ENCODE results near the gene CBR1.
A peak's percentile ranks its signal among the peaks of the same experiment; 100 is the strongest.

Gene CBR1

GRCh38 chr21:36069713-36070583 is at the start of gene CBR1:
CBR1 (plus strand) TSS chr21:36070024; CDS start chr21:36070116, 92 bp downstream.
- DNase-seq (ENCODE audit: low read depth in 1 of 2, low spot score in 1 of 2), result peak; percentile 76 to 88

DNA sequence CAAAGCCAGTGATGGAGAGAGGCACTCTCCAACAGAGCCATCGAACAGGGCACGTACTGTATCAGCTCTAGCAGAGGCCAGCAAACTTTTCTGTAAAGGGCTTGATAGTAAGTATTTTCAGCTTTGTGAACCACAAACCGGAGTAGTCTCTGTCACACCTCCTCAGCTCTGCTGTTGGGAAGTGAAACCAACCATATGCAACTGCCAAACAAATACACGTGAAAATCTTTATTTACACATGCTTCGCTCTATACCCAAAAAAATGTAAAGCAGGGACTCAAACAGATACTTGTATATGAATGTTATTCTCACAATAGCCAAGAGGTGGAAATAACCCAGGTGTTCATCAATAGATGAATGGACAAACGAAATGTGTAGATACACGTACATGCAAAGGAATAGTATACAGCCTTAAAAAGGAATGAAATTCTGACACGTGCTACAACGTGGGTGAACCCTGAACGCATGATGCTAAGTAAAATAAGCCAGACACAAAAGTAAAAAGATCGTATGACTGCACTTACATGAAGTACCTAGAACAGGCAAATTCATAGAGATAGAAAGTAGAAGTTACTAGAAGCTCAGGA is 48.5 kb upstream of the CBR1 start:
- no peak for DNase-seq (ENCODE audit: low read depth in 1 of 2, low spot score in 1 of 2)

DNA sequence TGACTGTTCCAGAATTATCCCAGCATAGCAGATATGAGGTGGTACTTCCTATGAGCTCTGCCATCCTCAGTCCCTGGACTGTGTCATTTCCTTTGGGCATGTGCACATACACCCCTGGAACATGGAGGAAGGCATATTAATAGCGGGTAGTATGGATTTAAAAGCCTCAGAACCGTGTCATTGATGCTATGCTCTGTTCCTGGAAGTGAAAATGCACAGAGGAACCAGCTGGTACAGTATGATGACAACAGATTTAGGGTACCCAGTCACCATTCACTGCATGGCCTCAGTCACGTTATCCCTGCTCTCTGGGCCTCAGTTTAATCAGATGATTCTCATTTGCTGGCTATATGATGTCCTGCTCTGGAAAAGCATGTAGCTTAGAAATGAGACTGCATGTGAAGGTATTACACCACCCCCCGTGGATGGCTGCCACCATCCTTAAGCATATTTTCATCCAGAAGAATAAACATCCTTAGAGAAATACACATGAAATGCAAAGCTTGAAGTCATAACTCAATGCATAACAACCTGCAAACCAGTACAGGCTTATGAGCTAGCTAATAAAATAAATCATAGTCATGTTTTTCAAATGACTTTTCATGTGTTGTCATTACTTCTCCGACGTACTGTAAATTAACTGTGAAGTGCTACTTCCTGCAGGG is 47.3 kb upstream of the CBR1 start:
- no peak for DNase-seq (ENCODE audit: low read depth in 1 of 2, low spot score in 1 of 2)

GRCh38 chr21:36023092-36023480 is 46.7 kb upstream of the CBR1 start:
- no peak for DNase-seq (ENCODE audit: low read depth in 1 of 2, low spot score in 1 of 2)

GRCh38 chr21:36024782-36025181 is 45.0 kb upstream of the CBR1 start:
- no peak for DNase-seq (ENCODE audit: low read depth in 1 of 2, low spot score in 1 of 2)

- no peak for DNase-seq (ENCODE audit: low read depth in 1 of 2, low spot score in 1 of 2)
Measured at GRCh38 chr21:36027347-36027746, 42.5 kb upstream of the CBR1 start.

DNA sequence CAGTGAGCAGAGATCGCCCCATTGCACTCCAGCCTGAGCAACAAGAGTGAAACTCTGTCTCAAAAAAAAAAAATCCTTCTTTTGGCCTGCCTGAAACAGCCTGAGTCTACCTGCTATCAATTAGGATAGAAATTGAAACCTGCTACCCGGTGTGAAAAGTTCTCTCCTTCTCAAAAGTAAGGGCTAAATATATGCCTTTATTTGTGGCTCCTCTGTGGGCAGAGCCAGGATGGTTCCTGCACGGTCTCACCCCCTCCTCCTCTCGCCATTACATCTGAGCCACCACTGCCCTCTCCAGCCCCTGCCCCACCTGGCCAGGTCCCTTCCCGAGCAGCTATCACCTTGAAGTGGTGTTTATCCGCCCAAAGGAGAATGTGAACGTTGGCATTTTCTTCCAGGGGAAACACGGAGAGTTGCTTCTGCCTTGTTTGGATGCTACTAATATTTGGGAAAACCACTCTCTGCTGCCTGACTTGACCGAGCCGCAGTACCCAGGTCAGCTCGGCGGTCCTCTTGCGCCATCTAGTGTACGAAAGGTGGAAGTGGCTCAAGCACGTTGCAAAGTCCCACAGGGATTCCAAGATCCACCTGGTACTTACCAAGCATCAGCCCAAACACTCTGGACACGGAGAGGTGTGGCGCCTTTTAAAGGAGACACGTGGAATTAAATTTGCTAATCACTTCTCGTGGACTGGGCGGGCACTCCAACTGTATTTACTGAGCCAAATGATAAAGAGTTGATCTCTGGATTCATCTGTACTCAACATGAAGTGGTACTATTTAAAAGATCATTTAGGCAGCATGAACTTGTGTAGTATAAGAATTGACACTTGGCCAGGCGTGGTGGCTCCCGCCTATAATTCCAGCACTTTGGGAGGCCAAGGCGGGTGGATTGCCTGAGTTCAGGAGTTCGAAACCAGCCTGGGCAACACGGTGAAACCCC is 41.4 kb upstream of the CBR1 start:
- peak; percentile 55 to 63 for DNase-seq (ENCODE audit: low read depth in 1 of 2, low spot score in 1 of 2)

- DNase-seq (ENCODE audit: low read depth in 1 of 2, low spot score in 1 of 2), result no peak
Measured at GRCh38 chr21:36029309-36029708, 40.5 kb upstream of the CBR1 start.

DNA sequence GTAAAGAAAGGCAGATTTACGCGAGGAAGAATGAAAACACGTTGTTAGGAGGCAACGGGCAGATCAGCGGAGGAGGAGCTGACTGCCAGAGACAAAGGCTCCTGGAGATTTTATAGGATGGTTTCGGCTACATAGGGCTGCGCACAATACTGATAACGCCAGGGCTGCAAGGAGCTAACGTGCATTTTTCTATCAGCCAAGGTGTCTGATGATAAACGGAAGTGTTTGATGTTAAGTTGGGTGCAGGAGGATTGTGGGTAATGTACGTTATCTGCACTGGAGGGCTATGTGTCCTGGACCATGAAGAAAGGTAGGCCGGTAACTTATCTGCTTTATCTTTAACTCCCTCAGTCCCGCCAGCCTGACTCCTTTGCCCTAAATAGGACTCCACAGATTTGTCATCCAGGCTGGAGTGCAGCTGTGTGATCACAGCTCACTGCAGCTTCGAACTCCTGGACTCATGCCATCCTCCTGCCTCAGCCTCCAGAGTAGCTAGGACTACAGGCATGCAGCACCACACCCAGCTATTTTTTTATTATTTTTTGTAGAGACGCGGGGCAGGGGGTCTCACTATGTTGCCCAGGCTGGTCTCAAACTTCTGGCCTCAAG is 39.1 kb upstream of the CBR1 start:
- no peak for DNase-seq (ENCODE audit: low read depth in 1 of 2, low spot score in 1 of 2)

GRCh38 chr21:36032647-36033406 is 37.0 kb upstream of the CBR1 start:
- DNase-seq (ENCODE audit: low read depth in 1 of 2, low spot score in 1 of 2), result no peak

GRCh38 chr21:36034211-36034913 is 35.5 kb upstream of the CBR1 start:
- no peak for DNase-seq (ENCODE audit: low read depth in 1 of 2, low spot score in 1 of 2)

GRCh38 chr21:36035381-36035791 is 34.4 kb upstream of the CBR1 start:
- DNase-seq (ENCODE audit: low read depth in 1 of 2, low spot score in 1 of 2), result no peak

DNA sequence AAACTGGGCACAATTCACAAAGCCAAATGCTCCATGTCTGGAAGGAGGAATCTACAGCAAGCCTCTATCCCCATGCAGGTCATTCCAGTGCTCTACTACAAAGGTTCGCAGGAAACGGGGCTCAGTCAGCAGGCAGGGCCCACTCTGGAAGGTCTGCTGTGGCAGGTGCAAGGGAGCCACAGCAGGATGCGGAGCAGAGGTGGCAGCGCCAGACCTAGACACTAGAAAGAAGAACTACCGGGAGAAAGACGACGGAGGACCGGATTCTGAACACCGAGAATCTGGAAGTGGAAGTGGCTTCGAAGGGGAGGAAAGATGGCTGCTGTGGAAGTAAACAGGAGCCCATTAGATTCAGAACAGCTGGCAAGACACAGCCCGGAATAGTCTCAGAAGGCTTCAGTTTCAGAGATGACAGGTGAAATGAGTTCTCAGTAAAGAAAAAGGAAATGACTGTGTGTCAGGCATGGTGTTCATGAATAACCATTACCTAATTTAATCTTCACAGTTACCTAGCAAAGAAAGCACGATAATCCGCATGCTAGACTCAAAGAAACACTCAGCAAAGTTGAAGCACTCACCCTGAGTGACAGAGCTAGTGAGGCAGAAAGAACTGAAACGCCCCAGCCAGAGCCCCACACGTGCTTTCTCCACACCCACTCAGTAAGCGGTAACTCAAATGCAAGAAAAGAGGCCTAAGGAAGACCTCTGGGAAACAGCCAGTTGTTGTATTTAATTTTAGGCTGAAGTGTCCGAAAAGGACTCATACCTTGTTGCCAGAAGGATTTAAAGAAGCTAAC is 30.9 kb upstream of the CBR1 start:
- no peak for DNase-seq (ENCODE audit: low read depth in 1 of 2, low spot score in 1 of 2)

- DNase-seq (ENCODE audit: low read depth in 1 of 2, low spot score in 1 of 2), result no peak
Measured at GRCh38 chr21:36039861-36040260, 30.0 kb upstream of the CBR1 start.

- no peak for DNase-seq (ENCODE audit: low read depth in 1 of 2, low spot score in 1 of 2)
Measured at GRCh38 chr21:36040389-36040788, 29.4 kb upstream of the CBR1 start.

DNA sequence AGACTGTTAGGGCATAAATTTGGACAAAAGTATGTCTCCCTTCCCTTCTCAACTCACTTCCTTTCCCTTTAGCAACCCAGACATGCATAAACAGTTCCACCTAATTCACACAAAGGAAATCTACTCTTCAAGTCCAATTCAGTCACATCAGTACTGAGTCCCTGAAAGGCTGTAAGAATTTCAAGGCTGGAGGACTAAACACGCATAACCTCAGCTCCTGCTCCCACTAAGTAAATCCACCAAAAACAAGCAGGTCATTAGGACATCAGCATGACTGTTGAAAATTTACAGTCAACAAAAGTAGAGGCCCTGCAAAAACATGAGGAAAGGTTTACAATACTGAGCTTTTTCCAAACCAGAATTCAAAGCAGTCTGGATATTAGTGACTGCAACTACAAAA is 27.9 kb upstream of the CBR1 start:
- DNase-seq (ENCODE audit: low read depth in 1 of 2, low spot score in 1 of 2), result no peak

DNA sequence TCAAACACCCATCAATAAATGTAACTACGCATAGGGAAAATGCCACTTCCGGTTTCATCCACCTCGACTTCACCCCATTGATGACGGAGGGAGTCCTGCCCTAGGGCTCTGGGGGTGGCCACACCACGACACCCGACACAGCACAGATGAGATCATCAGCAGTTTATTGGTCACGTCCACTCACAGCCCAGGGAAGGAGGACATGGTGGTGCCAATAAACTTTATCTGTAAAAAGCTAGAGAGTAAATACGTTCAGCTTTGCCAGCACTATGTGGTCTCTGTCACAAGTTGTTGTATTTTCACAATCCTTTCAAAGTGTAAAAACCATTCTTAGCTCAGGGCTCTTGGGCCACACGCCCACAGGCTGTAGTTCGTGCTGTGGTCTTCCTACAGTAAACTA is 25.8 kb upstream of the CBR1 start:
- no peak for DNase-seq (ENCODE audit: low read depth in 1 of 2, low spot score in 1 of 2)

DNA sequence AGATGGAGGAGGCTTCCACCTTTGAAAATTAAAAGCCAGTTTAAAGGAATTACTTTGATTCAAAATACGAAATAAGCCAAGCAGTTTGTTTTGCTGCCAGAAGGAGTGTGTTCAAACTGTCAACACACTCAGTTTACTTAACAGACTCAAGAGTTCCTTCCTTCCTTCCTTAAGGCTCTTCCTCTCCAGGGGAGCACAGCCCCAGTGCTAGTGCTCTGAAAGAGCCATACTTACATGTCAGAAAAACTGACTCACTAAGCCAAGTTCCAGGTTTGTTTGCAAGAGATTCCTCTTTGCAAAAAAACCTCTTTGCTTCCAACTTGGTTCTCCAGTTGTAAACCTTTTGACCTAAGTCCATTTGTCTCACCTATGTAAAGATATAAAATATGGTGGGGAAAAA is 23.8 kb upstream of the CBR1 start:
- DNase-seq (ENCODE audit: low read depth in 1 of 2, low spot score in 1 of 2), result no peak

DNA sequence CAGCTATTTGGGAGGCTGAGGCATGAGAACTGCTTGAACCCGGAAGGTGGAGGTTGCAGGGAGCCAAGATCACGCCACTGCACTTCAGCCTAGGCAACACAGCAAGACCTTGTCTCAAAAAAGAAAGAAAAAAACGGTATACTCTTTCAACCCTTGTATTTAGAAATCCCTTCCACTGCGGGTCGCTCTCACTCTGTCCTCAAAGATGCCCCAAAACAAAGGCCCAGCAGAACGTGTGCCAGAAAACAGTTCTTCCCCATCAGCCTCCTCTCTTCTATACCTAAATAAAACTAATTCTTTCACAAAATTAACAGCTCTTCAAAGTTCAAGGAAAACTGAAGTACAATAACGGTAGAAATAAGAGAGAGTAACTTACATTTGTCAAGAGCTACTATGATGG is 22.7 kb upstream of the CBR1 start:
- DNase-seq (ENCODE audit: low read depth in 1 of 2, low spot score in 1 of 2), result no peak
